K562 (cell line): ENCODE results near the gene CLEC3B. TPM values are rescaled to one million over a fixed set of nuclear protein-coding genes. Genes with fewer than 3 reads are reported as not detected.
A peak's percentile ranks its signal among the peaks of the same experiment; 100 is the strongest.

Experiments
- ATAC-seq: fragments of 200-7000 bp; cut with Tn5 transposase; 3 replicates; pipeline ENCODE4 v1.9.1; 2020; ENCODE audit warnings: moderate library complexity
- BruUV-seq: library from RNA; stranded (reverse); fragments of 400-500 nt; replicated peaks from 2 replicates; lab custom pipeline; 2021; lab: Mats Ljungman, UMichigan
- CTCF ChIA-PET: fragments of 300-600 bp; formaldehyde crosslinking; extraction: SDS; loops from one replicate; lab custom pipeline; 2021; ENCODE audit warnings: low intra/inter-chr PET ratio; lab: Yijun Ruan, JAX
- POLR2A ChIA-PET: fragments of 300-600, 350-650 bp; sonication (Branson Sonifier 250); formaldehyde crosslinking; extraction: SDS; loops from one replicate; lab custom pipeline; 2021; ENCODE audit warnings: antibody characterized with exemption, inconsistent platforms; lab: Yijun Ruan, JAX
- DNase-seq, 4 experiments: peaks; one replicate each; pipeline versions ENCODE4 v3.0.0 to v3.0.0-alpha.2; 2011 to 2018; ENCODE audit warnings: low spot score in 3 of 4, mixed read lengths in 3 of 4; ENCODE audit errors: extremely low read depth in 1 of 4
- FAIRE-seq: peaks from 2 replicates; lab custom pipeline; 2011; peaks lifted over from hg19 to GRCh38; lab: Jason Lieb, UNC
- H2AFZ ChIP-seq: 2 replicates; pipeline ENCODE4 v1.6.0; 2011; ENCODE audit warnings: low read depth, low read length, control low read depth, inconsistent platforms
- H3K27ac ChIP-seq: fragments of 200-600 bp; 3 replicates; pipeline ENCODE4 v1.8.0; 2011; ENCODE audit warnings: low read depth, mild to moderate bottlenecking, control low read depth, inconsistent platforms, low read length, moderate library complexity, mixed read lengths; ENCODE audit errors: extremely low read depth
- H3K27me3 ChIP-seq, 2 experiments: fragments of 300-600 bp in 1 of 2; 2 replicates in 1 of 2; 3 replicates in 1 of 2; pipeline versions ENCODE4 v1.6.0 to v1.8.0; 2011; ENCODE audit warnings: inconsistent platforms in 2 of 2, low read length in 2 of 2, mild to moderate bottlenecking in 1 of 2, mixed read lengths in 1 of 2, moderate library complexity in 1 of 2; ENCODE audit not compliant: control insufficient read depth in 2 of 2, insufficient read depth in 2 of 2
- H3K36me3 ChIP-seq: fragments of 300-600 bp; 3 replicates; pipeline ENCODE4 v1.8.0; 2011; ENCODE audit warnings: mild to moderate bottlenecking, low read length, inconsistent platforms; ENCODE audit not compliant: control insufficient read depth, insufficient read depth
- H3K4me1 ChIP-seq, 2 experiments: fragments of 200-600 bp in 1 of 2; replicated peaks in 1 of 2; 2 replicates in 1 of 2; 3 replicates in 1 of 2; pipeline versions ENCODE4 v1.5.1 to v1.8.0; 2011; ENCODE audit warnings: inconsistent platforms in 2 of 2, low read length in 2 of 2, mild to moderate bottlenecking in 1 of 2, mixed read lengths in 1 of 2, moderate library complexity in 1 of 2; ENCODE audit not compliant: control insufficient read depth in 2 of 2, insufficient read depth in 2 of 2
- H3K4me2 ChIP-seq: 2 replicates; pipeline ENCODE4 v1.6.1; 2011; ENCODE audit warnings: low read length, control low read depth, inconsistent platforms, mixed read lengths; ENCODE audit not compliant: insufficient read depth
- H3K4me3 ChIP-seq: fragments of 200-600 bp; sonication (generic), shearing (Covaris generic); 2 replicates; pipeline ENCODE4 v1.5.1; 2016; ENCODE audit warnings: control low read depth, inconsistent platforms
- H3K79me2 ChIP-seq: fragments of 200-600 bp; 3 replicates; pipeline ENCODE4 v1.8.0; 2011; ENCODE audit warnings: low read length, inconsistent platforms; ENCODE audit not compliant: control insufficient read depth, insufficient read depth
- H3K9ac ChIP-seq, 2 experiments: 2 replicates each; pipeline versions ENCODE4 v1.6.0 to v1.6.1; 2011; ENCODE audit warnings: low read depth in 2 of 2, low read length in 2 of 2, control low read depth in 1 of 2, inconsistent platforms in 1 of 2, mild to moderate bottlenecking in 1 of 2, mixed read lengths in 1 of 2; ENCODE audit not compliant: insufficient read depth in 1 of 2
- H3K9me1 ChIP-seq: one replicate; pipeline ENCODE4 v1.6.0; 2011; ENCODE audit warnings: inconsistent platforms, mild to moderate bottlenecking, low read length, moderate library complexity; ENCODE audit not compliant: control insufficient read depth, insufficient read depth
- H3K9me3 ChIP-seq: replicated peaks from 2 replicates; pipeline ENCODE4 v1.5.1; 2011; ENCODE audit warnings: low read depth, low read length, inconsistent platforms; ENCODE audit not compliant: control insufficient read depth, insufficient read depth
- H4K20me1 ChIP-seq: replicated peaks from 2 replicates; pipeline ENCODE4 v1.6.1; 2011; ENCODE audit warnings: low read length, inconsistent platforms, mixed read lengths; ENCODE audit not compliant: control insufficient read depth, insufficient read depth
- BRCA1 ChIP-seq, 2 experiments: fragments of 450-650 bp in 1 of 2; sonication (generic) in 1 of 2; formaldehyde crosslinking in 1 of 2; IDR thresholded peaks; 2 replicates each; pipeline versions ENCODE4 v1.5.0 to v1.6.1; 2017 to 2020; ENCODE audit warnings: mild to moderate bottlenecking in 1 of 2, missing genetic modification reagents in 1 of 2
- DMBX1 ChIP-seq: fragments of 250-450 bp; sonication (Bioruptor Pico); IDR thresholded peaks from 2 replicates; pipeline ENCODE4 v1.8.0; 2022; ENCODE audit warnings: inconsistent platforms, mild to moderate bottlenecking, moderate library complexity, borderline replicate concordance
- JUN ChIP-seq, 2 experiments: sonication (generic) in 1 of 2; formaldehyde crosslinking in 1 of 2; IDR thresholded peaks; 2 replicates each; pipeline versions ENCODE4 v1.6.1 to v1.8.0; 2012 to 2022; ENCODE audit warnings: borderline replicate concordance in 2 of 2, mild to moderate bottlenecking in 2 of 2, improper control_type of control experiment in 1 of 2, low read depth in 1 of 2, low read length in 1 of 2, missing genetic modification reagents in 1 of 2
- KDM1A ChIP-seq, 2 experiments: fragments of 450-650 bp; IDR thresholded peaks; 2 replicates each; pipeline ENCODE4 v1.6.1; 2016; ENCODE audit warnings: mild to moderate bottlenecking in 2 of 2
- PHF21A ChIP-seq: fragments of 450-650 bp; IDR thresholded peaks from 2 replicates; pipeline ENCODE4 v1.6.1; 2017; ENCODE audit warnings: low read depth, borderline replicate concordance
- RFX1 ChIP-seq: fragments of 450-650 bp; IDR thresholded peaks from 2 replicates; pipeline ENCODE4 v1.6.1; 2016; ENCODE audit warnings: mild to moderate bottlenecking, moderate library complexity
- RHOXF2B ChIP-seq: fragments of 250-450 bp; sonication (Bioruptor Pico); conservative IDR thresholded peaks from 2 replicates; pipeline ENCODE4 v1.5.1; 2021
- SETDB1 ChIP-seq: IDR thresholded peaks from one replicate; pipeline ENCODE4 v1.6.1; 2012; ENCODE audit warnings: low read length, control low read depth, inconsistent platforms
- ZNF280B ChIP-seq: fragments of 250-450 bp; sonication (Bioruptor Pico); IDR thresholded peaks from 2 replicates; pipeline ENCODE4 v1.5.1; 2021; ENCODE audit warnings: mild to moderate bottlenecking
- ZNF282 ChIP-seq: sonication (generic); formaldehyde crosslinking; IDR thresholded peaks from 2 replicates; pipeline ENCODE4 v1.8.1; 2023; ENCODE audit warnings: missing genetic modification reagents
- ZNF311 ChIP-seq: fragments of 250-450 bp; sonication (Bioruptor Pico); IDR thresholded peaks from 2 replicates; pipeline ENCODE4 v1.4.0; 2020; ENCODE audit warnings: mild to moderate bottlenecking, moderate library complexity
- WGBS: fragments of 100-300 bp; shearing (Covaris generic); methylation state at CpG from one replicate; pipeline ENCODE4 v1.1.6; 2016; ENCODE audit warnings: low coverage, mixed read lengths; ENCODE audit not compliant: insufficient coverage; ENCODE audit errors: missing lambda C conversion rate; 5-methylcytosine and 5-hydroxymethylcytosine counted together
- in situ Hi-C: fragments of 300-500 bp; cut with MboI; formaldehyde crosslinking; loops from 4 replicates; pipeline ENCODE4 v1.15.0; 2018; ENCODE audit warnings: inconsistent platforms, mixed read lengths
- intact Hi-C: fragments of 100-400 bp; cut with micrococcal nuclease; formaldehyde crosslinking; loops from 2 replicates; pipeline ENCODE4 v1.14.2; 2022
- polyA plus RNA-seq, 8 experiments: library from polyadenylated mRNA; depleted of rRNA in 4 of 8; stranded (reverse) in 5 of 8; unstranded in 3 of 8; fragments of >200 nt; fragmentation: Nextera tagmentation in 2 of 8; fragmentation: Illumina TruSeq in 1 of 8; extraction: Ambion mirVana in 2 of 8; extraction: Trizol in 1 of 8; gene quantifications; 2 replicates each; pipeline versions ENCODE4 v1.2.1 to v1.2.3, GENCODE V29; 2011 to 2014; ENCODE audit warnings: inconsistent platforms in 1 of 8, missing spikeins in 1 of 8
- total RNA-seq, 7 experiments: library from RNA; depleted of rRNA in 6 of 7; stranded (reverse); fragments of >200 nt in 6 of 7; fragmentation: Illumina TruSeq in 2 of 7; extraction: Trizol in 2 of 7; gene quantifications; 2 replicates each; pipeline versions ENCODE4 v1.2.1 to v1.2.3, GENCODE V29; 2011 to 2021; ENCODE audit warnings: low replicate concordance in 1 of 7
- TF ChIP-seq, protein P1 (sequence below), 2 experiments: IDR thresholded peaks; 2 replicates each; pipeline ENCODE4 v1.6.1; 2011; ENCODE audit warnings: borderline replicate concordance in 1 of 2, control low read depth in 1 of 2, low read depth in 1 of 2, low read length in 1 of 2, mild to moderate bottlenecking in 1 of 2, mixed read lengths in 1 of 2, moderate library complexity in 1 of 2; ENCODE audit not compliant: insufficient read depth in 1 of 2, insufficient read length in 1 of 2, poor library complexity in 1 of 2, severe bottlenecking in 1 of 2; ENCODE audit errors: extremely low read depth in 1 of 2

CLEC3B gene
- total and polyA plus RNA-seq, 9 of the 15 experiments (the other 6 are each of a cell fraction or from before 2014, with no cell fraction given) = not detected

GRCh38 chr3:45067941-45068340, 41.8 kb downstream of the CLEC3B start:
- no TSS peak for BruUV-seq
- H3K9ac ChIP-seq = no peak overlapping the region
- no peak for DNase-seq
- POLR2A ChIA-PET = interaction anchor here (1.2 kb wide), 1 partner anchor 13 kb away, joined by 4 read pairs; no protein-coding TSS in a partner anchor
- H3K27ac ChIP-seq = no peak overlapping the region
- CTCF ChIA-PET = no interaction called here
- intact Hi-C loops (no loop called here), in situ Hi-C loops (no loop called here)
- no peaks in the 10 kb centered on the region for H4K20me1 ChIP-seq
- H3K4me1 ChIP-seq = peaks cover 13 to 54% of the 10 kb centered on the region in 2 experiments
- no peak for FAIRE-seq
- H3K79me2 ChIP-seq = no peaks in the 10 kb centered on the region
- no peak overlapping the region for H3K4me2 ChIP-seq
- peak; percentile 77 for TF ChIP-seq RFX1
- peak in 1 of 2 experiments; percentile 10; a peak in 1 of 4 replicates for TF ChIP-seq KDM1A (IDR thresholded peaks at IDR 0.05)
- TF ChIP-seq SETDB1 = no peak
- no peaks in the 10 kb centered on the region for H3K36me3 ChIP-seq
- no peak overlapping the region for H3K4me3 ChIP-seq
- no peaks in the 10 kb centered on the region for H3K9me1 ChIP-seq
- 74% methylated on average over 3 of the region's 3 CpGs for WGBS
- H3K9me3 ChIP-seq = no peaks in the 10 kb centered on the region
- no peak overlapping the region for H2AFZ ChIP-seq
- H3K27me3 ChIP-seq = no peaks in the 10 kb centered on the region
- no peak for ATAC-seq

DNA sequence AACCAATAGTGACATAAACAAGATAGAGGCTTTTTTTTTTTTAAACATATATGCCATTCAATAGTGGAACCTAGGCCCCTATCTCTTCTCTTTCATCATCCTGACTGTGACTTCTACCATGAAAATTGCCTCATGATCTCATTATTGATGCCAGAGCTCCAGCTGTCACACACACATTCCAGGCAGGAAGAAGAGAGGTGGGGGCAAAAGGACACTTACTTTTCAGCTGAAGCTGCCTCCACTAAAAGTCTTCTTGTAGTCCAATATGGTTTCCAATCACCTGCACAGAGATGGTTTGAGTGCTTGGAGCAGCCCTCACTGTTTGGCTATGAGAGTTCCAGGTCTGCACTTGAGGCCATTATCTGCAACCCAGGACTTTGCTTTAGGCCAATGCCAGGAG, 45.0 kb downstream of the CLEC3B start:
- no peaks in the 10 kb centered on the region for H4K20me1 ChIP-seq
- H3K27me3 ChIP-seq = no peaks in the 10 kb centered on the region
- no peaks in the 10 kb centered on the region for H3K36me3 ChIP-seq
- no peaks in the 10 kb centered on the region for H3K9me1 ChIP-seq
- CTCF ChIA-PET = no interaction called here
- H2AFZ ChIP-seq = no peak overlapping the region
- H3K9ac ChIP-seq = no peak overlapping the region
- peaks cover 6 to 44% of the 10 kb centered on the region in 2 experiments; a peak in 4 of 5 replicates for H3K4me1 ChIP-seq
- no peak for DNase-seq
- POLR2A ChIA-PET = interaction anchor here (0.6 to 1.8 kb wide), 3 partner anchors 9 to 268 kb away, joined by 3 to 7 read pairs (median 6); no protein-coding TSS in a partner anchor
- intact Hi-C loops (no loop called here), in situ Hi-C loops (no loop called here)
- H3K79me2 ChIP-seq = no peaks in the 10 kb centered on the region
- no peak for FAIRE-seq
- no peak overlapping the region for H3K27ac ChIP-seq
- H3K4me2 ChIP-seq = no peak overlapping the region
- no TSS peak for BruUV-seq
- ATAC-seq = no peak
- 0 out of 2 replicates have a peak, but pooled peaks cover 2% of the 10 kb centered on the region for H3K9me3 ChIP-seq
- no peak overlapping the region for H3K4me3 ChIP-seq
- no peak for TF ChIP-seq ZNF282 (CRISPR knock-in tag)
- no peak for TF ChIP-seq RHOXF2B
- TF ChIP-seq BRCA1 (IDR thresholded peaks at IDR 0.05) = no peak
- TF ChIP-seq BRCA1 (CRISPR knock-in tag; IDR thresholded peaks at IDR 0.05) = no peak
- peak; percentile 26; the same call in 1 of the 2 replicates for TF ChIP-seq DMBX1
- TF ChIP-seq ZNF280B (CRISPR knock-in tag) = no peak
- TF ChIP-seq PHF21A = no peak
- TF ChIP-seq, protein P1, sequence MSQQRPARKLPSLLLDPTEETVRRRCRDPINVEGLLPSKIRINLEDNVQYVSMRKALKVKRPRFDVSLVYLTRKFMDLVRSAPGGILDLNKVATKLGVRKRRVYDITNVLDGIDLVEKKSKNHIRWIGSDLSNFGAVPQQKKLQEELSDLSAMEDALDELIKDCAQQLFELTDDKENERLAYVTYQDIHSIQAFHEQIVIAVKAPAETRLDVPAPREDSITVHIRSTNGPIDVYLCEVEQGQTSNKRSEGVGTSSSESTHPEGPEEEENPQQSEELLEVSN (IDR thresholded peaks at IDR 0.05; ENCODE audit: borderline replicate concordance in 1 of 2, extremely low read depth in 1 of 2, insufficient read depth in 1 of 2, insufficient read length in 1 of 2, low read depth in 1 of 2, low read length in 1 of 2, poor library complexity in 1 of 2, severe bottlenecking in 1 of 2) = no peak
- TF ChIP-seq JUN (IDR thresholded peaks at IDR 0.05; ENCODE audit: borderline replicate concordance, low read depth, low read length) = no peak
- no peak for TF ChIP-seq JUN (CRISPR knock-in tag; IDR thresholded peaks at IDR 0.05; ENCODE audit: borderline replicate concordance)
- TF ChIP-seq ZNF311 (CRISPR knock-in tag) = no peak
